Central memory CD4-positive, alpha-beta T cell (primary cell): Measurements from ENCODE around the gene PPME1.
"Not testable (repeated sequence)": the region's sequence is repeated elsewhere in the genome, so short reads cannot be mapped to it uniquely, and the experiment has no call there.

Source experiments
- DNase-seq: peaks from one replicate; pipeline ENCODE4 v3.0.0; 2022
- total RNA-seq, 3 experiments: gene quantifications; one replicate each; lab custom pipeline; 2026; lab: John Stamatoyannopoulos, UW

Gene PPME1
- total RNA-seq: 23.2 to 44.7 (median 29.9) reads per million in 3 experiments

- DNase-seq: peak; percentile 99
Observed at GRCh38 chr11:74170694-74171629, at the start of gene PPME1, which contains the start of gene C2CD3. PPME1 (plus strand) TSS chr11:74171289; CDS start chr11:74171422, 133 bp downstream. C2CD3 (minus strand) TSS chr11:74171002; CDS start chr11:74170792, 210 bp downstream.

- DNase-seq: no peak
Observed at GRCh38 chr11:74121804-74122203, 49.3 kb upstream of the PPME1 start.

- no peak for DNase-seq
Observed at GRCh38 chr11:74123008-74123448, 48.1 kb upstream of the PPME1 start.

GRCh38 chr11:74129121-74129520 is 42.0 kb upstream of the PPME1 start:
- not testable (repeated sequence) for DNase-seq

- DNase-seq: no peak
Observed at GRCh38 chr11:74132833-74133232, 38.3 kb upstream of the PPME1 start.

- DNase-seq: no peak
Observed at GRCh38 chr11:74133436-74133835, 37.7 kb upstream of the PPME1 start.

GRCh38 chr11:74134661-74135060 is 36.4 kb upstream of the PPME1 start:
- DNase-seq: no peak

GRCh38 chr11:74135127-74135840 is 35.8 kb upstream of the PPME1 start:
- no peak for DNase-seq

GRCh38 chr11:74138021-74138420 is 33.1 kb upstream of the PPME1 start:
- DNase-seq: no peak

- no peak for DNase-seq
Observed at GRCh38 chr11:74138572-74138971, 32.5 kb upstream of the PPME1 start.

- DNase-seq: no peak
Observed at GRCh38 chr11:74139151-74139918, 31.8 kb upstream of the PPME1 start.

- not testable (repeated sequence) for DNase-seq
Observed at GRCh38 chr11:74139919-74140431, 31.1 kb upstream of the PPME1 start.

- DNase-seq: no peak
Observed at GRCh38 chr11:74141241-74141695, 29.8 kb upstream of the PPME1 start.

GRCh38 chr11:74141908-74142307 is 29.2 kb upstream of the PPME1 start:
- DNase-seq: no peak

GRCh38 chr11:74142624-74143023 is 28.5 kb upstream of the PPME1 start:
- DNase-seq: no peak

- DNase-seq: no peak
Observed at GRCh38 chr11:74144592-74144991, 26.5 kb upstream of the PPME1 start.

GRCh38 chr11:74147199-74147929 is 23.7 kb upstream of the PPME1 start:
- DNase-seq: no peak

- no peak for DNase-seq
Observed at GRCh38 chr11:74153224-74153623, 17.9 kb upstream of the PPME1 start.

- no peak for DNase-seq
Observed at GRCh38 chr11:74154620-74155281, 16.3 kb upstream of the PPME1 start.

GRCh38 chr11:74157169-74157568 is 13.9 kb upstream of the PPME1 start:
- no peak for DNase-seq

GRCh38 chr11:74159642-74160041 is 11.4 kb upstream of the PPME1 start:
- no peak for DNase-seq
